Right atrium auricular region (tissue), 2 donors: ENCODE measurements around the gene PHF21B. TPM values are rescaled to one million over a fixed set of nuclear protein-coding genes. Genes with fewer than 3 reads are reported as not detected.

Experiments
- DNase-seq: peaks from one replicate; pipeline ENCODE4 v3.0.0-alpha.2; 2019; ENCODE audit warnings: low spot score
- H3K27ac ChIP-seq, 2 donors: fragments of 200-600 bp; sonication (generic); 1 replicate in 1 of 2; 2 replicates in 1 of 2; pipeline ENCODE4 v1.5.1; 2016 to 2019
- H3K27me3 ChIP-seq, 2 donors: fragments of 200-600 bp; sonication (generic); one replicate each; pipeline versions ENCODE4 v1.5.1 to v1.6.0; 2017 to 2019
- H3K36me3 ChIP-seq: fragments of 200-600 bp; sonication (generic); one replicate; pipeline ENCODE4 v1.5.1; 2016
- H3K4me1 ChIP-seq, 2 donors: fragments of 200-600 bp; sonication (generic); one replicate each; pipeline versions ENCODE4 v1.5.1 to v1.6.0; 2017 to 2019
- H3K4me3 ChIP-seq, 2 donors: fragments of 200-600 bp; sonication (generic); 1 replicate in 1 of 2; 2 replicates in 1 of 2; pipeline ENCODE4 v1.5.1; 2017 to 2019; ENCODE audit warnings: mild to moderate bottlenecking in 1 of 2, moderate library complexity in 1 of 2
- H3K9me3 ChIP-seq, 2 donors: fragments of 200-600 bp; sonication (generic); one replicate each; pipeline ENCODE4 v1.5.1; 2019
- total RNA-seq, 2 donors: library from RNA; depleted of rRNA; stranded (reverse); fragments of >200 nt; gene quantifications; one replicate each; pipeline ENCODE4 v1.1.0, GENCODE V29; 2016
- TF ChIP-seq, protein P1 (sequence below), 2 donors: fragments of 200-600 bp; sonication (generic); IDR thresholded peaks; one replicate each; pipeline ENCODE4 v1.5.1; 2019; ENCODE audit warnings: antibody characterized with exemption in 2 of 2

Gene PHF21B
- total RNA-seq, 2 donors from 2014 or later: 1.4 to 2.2 TPM

DNA sequence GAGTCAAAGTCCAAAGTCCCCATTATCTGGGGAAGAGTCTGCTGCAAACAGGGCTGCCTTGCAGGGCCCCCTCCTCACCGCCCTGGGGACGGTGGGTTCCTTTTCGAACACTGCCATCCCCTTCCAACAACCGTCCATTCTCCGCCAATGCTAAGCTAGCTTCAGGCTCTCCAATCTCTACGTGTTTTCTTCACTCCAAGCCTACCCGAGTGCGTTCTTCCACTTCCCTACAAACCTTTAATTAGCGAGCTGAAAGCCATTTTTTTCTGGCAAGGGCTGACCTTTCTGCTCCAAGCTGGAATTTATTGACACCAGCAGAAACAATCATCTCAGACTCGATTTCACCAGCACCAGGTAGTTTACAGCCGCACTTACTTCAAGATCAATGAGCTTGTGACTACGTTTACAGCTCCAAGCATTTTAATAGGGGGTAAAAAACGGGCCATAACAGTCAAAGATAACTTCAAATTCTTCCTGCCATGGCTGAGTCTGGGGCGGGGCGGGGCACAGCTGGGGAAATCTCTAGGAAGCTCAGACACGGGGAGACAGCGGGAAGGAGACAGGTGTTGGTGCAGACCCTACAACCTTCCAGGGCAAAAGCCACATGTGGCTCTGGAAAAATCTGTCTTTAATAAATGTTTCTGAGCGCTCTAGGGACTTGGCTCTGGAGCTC is 82.2 kb downstream of the PHF21B start:
- no peaks in the 10 kb centered on the region for H3K9me3 ChIP-seq
- H3K36me3 ChIP-seq: no peaks in the 10 kb centered on the region
- no peak for DNase-seq
- peaks cover 0 to 19% of the 10 kb centered on the region in 2 donors for H3K4me1 ChIP-seq
- no peak overlapping the region for H3K4me3 ChIP-seq
- TF ChIP-seq, protein P1, sequence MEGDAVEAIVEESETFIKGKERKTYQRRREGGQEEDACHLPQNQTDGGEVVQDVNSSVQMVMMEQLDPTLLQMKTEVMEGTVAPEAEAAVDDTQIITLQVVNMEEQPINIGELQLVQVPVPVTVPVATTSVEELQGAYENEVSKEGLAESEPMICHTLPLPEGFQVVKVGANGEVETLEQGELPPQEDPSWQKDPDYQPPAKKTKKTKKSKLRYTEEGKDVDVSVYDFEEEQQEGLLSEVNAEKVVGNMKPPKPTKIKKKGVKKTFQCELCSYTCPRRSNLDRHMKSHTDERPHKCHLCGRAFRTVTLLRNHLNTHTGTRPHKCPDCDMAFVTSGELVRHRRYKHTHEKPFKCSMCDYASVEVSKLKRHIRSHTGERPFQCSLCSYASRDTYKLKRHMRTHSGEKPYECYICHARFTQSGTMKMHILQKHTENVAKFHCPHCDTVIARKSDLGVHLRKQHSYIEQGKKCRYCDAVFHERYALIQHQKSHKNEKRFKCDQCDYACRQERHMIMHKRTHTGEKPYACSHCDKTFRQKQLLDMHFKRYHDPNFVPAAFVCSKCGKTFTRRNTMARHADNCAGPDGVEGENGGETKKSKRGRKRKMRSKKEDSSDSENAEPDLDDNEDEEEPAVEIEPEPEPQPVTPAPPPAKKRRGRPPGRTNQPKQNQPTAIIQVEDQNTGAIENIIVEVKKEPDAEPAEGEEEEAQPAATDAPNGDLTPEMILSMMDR (IDR thresholded peaks at IDR 0.05): no peak
- H3K27ac ChIP-seq: no peak overlapping the region
- no peaks in the 10 kb centered on the region for H3K27me3 ChIP-seq

DNA sequence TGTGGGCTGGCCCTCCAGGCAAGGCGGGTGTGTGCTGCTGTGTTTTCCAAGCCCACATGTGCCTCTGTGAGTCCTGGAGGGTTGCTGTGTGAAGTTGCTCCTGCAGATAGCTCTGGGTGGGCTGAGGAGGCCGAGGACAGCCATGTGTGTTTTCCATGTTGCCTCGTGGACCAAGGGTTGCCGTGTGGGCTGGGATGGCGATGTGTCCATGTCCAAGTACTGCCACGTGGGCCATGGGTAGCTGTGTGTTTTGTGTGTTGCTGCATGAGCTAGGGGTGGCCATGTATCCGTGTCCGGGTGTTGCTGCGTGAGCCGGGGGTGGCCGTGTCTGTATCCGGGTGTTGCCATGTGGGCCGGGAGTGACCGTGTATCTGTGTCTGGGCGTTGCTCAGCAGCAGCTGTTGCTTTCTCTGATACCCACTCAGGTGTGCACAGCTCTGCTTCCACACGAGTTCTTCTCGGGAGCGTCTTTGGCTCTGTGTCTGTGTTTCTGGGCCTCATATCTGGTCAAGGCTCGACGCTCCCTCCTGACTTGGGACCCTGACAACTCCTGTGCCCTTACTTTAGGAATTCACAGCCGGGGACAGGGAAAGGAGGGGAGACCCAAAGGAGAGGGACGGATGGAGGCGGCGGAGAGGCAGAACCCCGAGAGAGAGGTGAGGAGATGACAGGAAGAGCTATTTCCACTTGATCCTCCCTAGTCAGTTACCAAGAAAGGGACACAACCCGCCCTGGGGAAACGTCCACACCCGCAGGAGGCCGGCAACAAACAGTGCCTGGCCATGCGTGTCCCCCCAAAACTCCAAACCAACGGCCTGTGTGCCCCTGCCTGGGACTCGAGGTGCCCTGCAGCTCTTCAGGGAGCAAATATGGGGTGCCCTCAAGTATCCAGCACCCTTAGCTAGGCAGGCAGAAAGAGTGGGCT is 83.1 kb downstream of the PHF21B start:
- no peak for DNase-seq
- Histone ChIP-seq H3K27me3 (no peaks in the 10 kb centered on the region), H3K4me1 (peaks cover 0 to 16% of the 10 kb centered on the region in 2 donors), H3K9me3 (no peaks in the 10 kb centered on the region), H3K36me3 (no peaks in the 10 kb centered on the region), H3K27ac (no peak overlapping the region), H3K4me3 (no peak overlapping the region)
- TF ChIP-seq, protein P1 (IDR thresholded peaks at IDR 0.05): no peak

DNA sequence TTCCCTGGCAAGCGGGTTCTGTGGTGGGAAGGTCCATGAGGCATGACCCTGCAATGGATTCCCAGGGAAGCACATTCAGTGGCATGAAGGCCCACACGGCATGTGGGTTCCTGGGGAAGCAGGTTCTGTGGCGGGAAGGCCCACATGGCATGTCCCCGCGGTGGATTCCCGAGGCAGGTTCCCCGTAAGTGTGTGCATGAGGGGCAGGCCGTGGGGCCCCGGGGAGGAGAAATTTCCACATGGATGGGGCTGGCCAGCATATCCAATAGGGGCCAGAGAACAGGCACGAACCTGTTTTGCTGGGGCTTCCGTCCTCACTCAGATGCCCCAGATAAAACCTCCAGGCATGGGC is 83.7 kb downstream of the PHF21B start:
- no peak for DNase-seq
- H3K9me3 ChIP-seq: no peaks in the 10 kb centered on the region
- no peak overlapping the region for H3K27ac ChIP-seq
- no peak overlapping the region for H3K4me3 ChIP-seq
- H3K4me1 ChIP-seq: peaks cover 0 to 9% of the 10 kb centered on the region in 2 donors
- H3K27me3 ChIP-seq: no peaks in the 10 kb centered on the region
- no peaks in the 10 kb centered on the region for H3K36me3 ChIP-seq
- TF ChIP-seq, protein P1 (IDR thresholded peaks at IDR 0.05): no peak

DNA sequence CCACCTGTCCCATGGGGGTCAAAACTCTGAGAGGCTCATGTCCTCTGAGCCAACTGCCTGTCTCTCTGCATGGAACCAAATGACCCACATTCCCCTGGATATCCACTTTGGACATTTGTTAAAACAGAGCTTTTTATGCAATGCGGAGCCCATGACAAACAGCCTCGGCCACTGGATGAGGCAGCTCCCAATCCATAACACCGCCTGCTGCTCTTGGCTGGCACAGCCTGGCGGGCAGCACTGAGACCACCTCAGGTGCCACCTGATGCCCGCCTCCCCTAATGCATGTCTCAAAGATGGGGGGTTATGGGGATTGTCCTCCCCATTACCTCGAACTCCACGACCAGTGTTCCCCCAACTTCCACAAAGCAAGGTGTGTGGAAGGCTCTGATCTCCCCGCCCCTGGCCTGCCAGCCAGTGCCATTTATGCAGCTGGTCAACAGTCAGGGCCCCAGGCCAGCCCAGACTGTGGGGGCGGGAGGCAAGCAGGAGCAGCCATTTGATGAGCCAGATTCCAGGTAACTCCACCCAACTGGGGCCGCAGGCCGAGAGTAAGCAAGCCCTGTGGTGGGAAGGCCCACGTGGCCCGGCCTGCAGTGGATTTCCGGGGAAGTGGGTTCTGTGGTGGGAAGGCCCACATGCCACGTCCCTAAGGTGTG is 84.2 kb downstream of the PHF21B start:
- Histone ChIP-seq H3K36me3 (no peaks in the 10 kb centered on the region), H3K27ac (no peak overlapping the region), H3K9me3 (no peaks in the 10 kb centered on the region), H3K4me1 (peaks cover 0 to 4% of the 10 kb centered on the region in 2 donors), H3K27me3 (no peaks in the 10 kb centered on the region), H3K4me3 (no peak overlapping the region)
- TF ChIP-seq, protein P1 (IDR thresholded peaks at IDR 0.05): no peak
- no peak for DNase-seq

DNA sequence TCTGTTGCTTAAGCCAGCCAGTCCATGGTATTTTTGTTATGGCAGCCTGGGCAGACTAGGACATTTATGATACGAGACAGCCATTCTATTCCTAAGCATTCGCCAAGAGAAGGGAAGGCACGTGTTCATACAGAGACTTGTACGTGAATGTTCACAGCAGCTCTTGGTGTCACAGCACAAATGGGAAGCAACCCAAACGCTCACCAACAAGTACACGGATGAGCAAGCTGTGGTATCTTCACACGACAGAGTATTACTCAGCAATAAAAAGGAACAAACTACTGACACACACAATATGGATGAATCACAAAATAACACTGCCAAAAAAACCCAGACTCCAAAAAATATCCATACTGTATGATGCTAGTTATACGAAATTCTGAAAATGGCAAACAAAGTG is 85.1 kb downstream of the PHF21B start:
- no peak overlapping the region for H3K27ac ChIP-seq
- TF ChIP-seq, protein P1 (IDR thresholded peaks at IDR 0.05): no peak
- H3K27me3 ChIP-seq: no peaks in the 10 kb centered on the region
- H3K36me3 ChIP-seq: no peaks in the 10 kb centered on the region
- H3K4me1 ChIP-seq: no peaks in the 10 kb centered on the region
- no peaks in the 10 kb centered on the region for H3K9me3 ChIP-seq
- no peak for DNase-seq
- H3K4me3 ChIP-seq: no peak overlapping the region
